Heart right ventricle (tissue), 16 donors: ENCODE results near the gene TMEM132D. TPM values are rescaled to one million over a fixed set of nuclear protein-coding genes. Genes with fewer than 3 reads are reported as not detected.

Experiments used
- ATAC-seq, 8 donors: fragments of 200-7000 bp; cut with Tn5 transposase; one replicate each; pipeline ENCODE4 v1.9.1; 2020; ENCODE audit warnings: mild to moderate bottlenecking in 8 of 8, moderate library complexity in 8 of 8, moderate number of reproducible peaks in 1 of 8
- DNase-seq, 2 donors: peaks; one replicate each; pipeline ENCODE4 v3.0.0-alpha.2; 2020
- H3K27ac ChIP-seq, 10 donors: fragments of 200-600 bp; sonication (generic) in 2 of 10; one replicate each; pipeline versions ENCODE4 v1.5.0 to v1.8.0; 2020 to 2022; ENCODE audit warnings: mild to moderate bottlenecking in 3 of 10
- H3K27me3 ChIP-seq, 7 donors: fragments of 200-600 bp; one replicate each; pipeline ENCODE4 v1.8.0; 2021 to 2022; ENCODE audit warnings: mild to moderate bottlenecking in 2 of 7
- H3K36me3 ChIP-seq, 9 donors: fragments of 200-600 bp; sonication (generic) in 1 of 9; one replicate each; pipeline versions ENCODE4 v1.5.0 to v1.8.0; 2020 to 2022; ENCODE audit warnings: mild to moderate bottlenecking in 2 of 9
- H3K4me1 ChIP-seq, 9 donors: fragments of 200-600 bp; sonication (generic) in 1 of 9; one replicate each; pipeline versions ENCODE4 v1.5.0 to v1.8.0; 2020 to 2022; ENCODE audit warnings: mild to moderate bottlenecking in 4 of 9
- H3K4me3 ChIP-seq, 10 donors: fragments of 200-600 bp; sonication (generic) in 2 of 10; one replicate each; pipeline versions ENCODE4 v1.5.0 to v1.8.0; 2020 to 2022; ENCODE audit warnings: mild to moderate bottlenecking in 7 of 10, moderate library complexity in 2 of 10
- H3K9me3 ChIP-seq, 11 donors: fragments of 200-600 bp in 10 of 11; sonication (generic) in 2 of 11; one replicate each; pipeline versions ENCODE4 v1.5.0 to v1.8.0; 2013 to 2022; ENCODE audit warnings: mild to moderate bottlenecking in 2 of 11, control low read depth in 1 of 11, moderate library complexity in 1 of 11
- WGBS, 2 donors: extraction: QIAGEN DNeasy Blood & Tissue Kit; methylation state at CpG; one replicate each; pipeline ENCODE4 v1.1.7; 2013; ENCODE audit warnings: inconsistent platforms in 1 of 2; 5-methylcytosine and 5-hydroxymethylcytosine counted together
- intact Hi-C, 10 donors: fragments of 100-400 bp; cut with DNase I; formaldehyde crosslinking; loops; one replicate each; pipeline versions ENCODE4 v1.11.1 to v1.14.2; 2022
- polyA plus RNA-seq, 2 donors: library from polyadenylated mRNA; stranded (reverse); fragments of 200-250 nt; gene quantifications; one replicate each; pipeline ENCODE4 v1.2.3, GENCODE V29; 2013
- total RNA-seq, 10 donors: library from RNA; stranded (reverse); fragmentation: NEBNext Ultra II Directional in 3 of 10; extraction: Animal tissue kit (Norgen Biotek cat#: 25700) in 3 of 10; gene quantifications; one replicate each; pipeline versions ENCODE4 v1.2.1 to v1.2.4, GENCODE V29; 2021 to 2023
- TF ChIP-seq, protein P1 (sequence below), 9 donors: fragments of 200-600 bp; sonication (generic) in 2 of 9; IDR thresholded peaks; one replicate each; pipeline versions ENCODE4 v1.5.0 to v1.8.0; 2021 to 2022; ENCODE audit warnings: antibody characterized with exemption in 9 of 9, mild to moderate bottlenecking in 5 of 9, moderate library complexity in 1 of 9
- donor health status: Arrhythmogenic right ventricular cardiomyopathy.
- donor health status: ischemic (EF 13 %, LVEDD 7.1; RV severe dilation, severe dysfunction).
- donor health status: healthy with polysubstance abuse.
- donor health status: DM: no; HTN: yes; CAD: no.
- donor health status: DM: no; HTN: no; CAD: no.
- donor health status: ischemic (EF 25% LVEDD 6.9; RV normal size, moderate dysfunction).
- donor health status: ischemic (EF 25% LVEDD 5.7; RV mildly dilated, moderate dysfunction).
- donor health status: healthy.
- donor health status: DM: yes; HTN: yes; CAD: no.
- donor health status: Ischemic cardiomyopathy.
- donor health status: ischemic (EF 35%, LVEDD 5.7; RV mildly dilated, moderate dysfunction).
- donor health status: nonischemic (EF 11% LVEDD 7.7; RV severe dilation, severe dysfunction).
- donor health status: DM: yes; HTN: yes; CAD: no.
- donor health status: PGD.
- donor health status: ischemic (EF 29% LVEDD 5.4; RV normal size, mild dysfunction).
- donor health status: nonischemic (EF 23%, LVEDD 6.1; RV moderate dilation, normal function).

TMEM132D gene
- total and polyA plus RNA-seq, 12 donors, result not detected

GRCh38 chr12:129937426-129937825 is 33.6 kb upstream of the TMEM132D start:
- Histone ChIP-seq H3K27ac (no peak overlapping the region), H3K4me3 (no peak overlapping the region), H3K27me3 (no peaks in the 10 kb centered on the region), H3K4me1 (no peaks in the 10 kb centered on the region), H3K36me3 (no peaks in the 10 kb centered on the region), H3K9me3 (peaks cover 0 to 5% (median 0%) of the 10 kb centered on the region in 11 donors)
- no peak for DNase-seq
- no peak for ATAC-seq
- WGBS, 2 donors, result 46 to 59% methylated on average over 5 of the region's 5 CpGs
- TF ChIP-seq, protein P1, sequence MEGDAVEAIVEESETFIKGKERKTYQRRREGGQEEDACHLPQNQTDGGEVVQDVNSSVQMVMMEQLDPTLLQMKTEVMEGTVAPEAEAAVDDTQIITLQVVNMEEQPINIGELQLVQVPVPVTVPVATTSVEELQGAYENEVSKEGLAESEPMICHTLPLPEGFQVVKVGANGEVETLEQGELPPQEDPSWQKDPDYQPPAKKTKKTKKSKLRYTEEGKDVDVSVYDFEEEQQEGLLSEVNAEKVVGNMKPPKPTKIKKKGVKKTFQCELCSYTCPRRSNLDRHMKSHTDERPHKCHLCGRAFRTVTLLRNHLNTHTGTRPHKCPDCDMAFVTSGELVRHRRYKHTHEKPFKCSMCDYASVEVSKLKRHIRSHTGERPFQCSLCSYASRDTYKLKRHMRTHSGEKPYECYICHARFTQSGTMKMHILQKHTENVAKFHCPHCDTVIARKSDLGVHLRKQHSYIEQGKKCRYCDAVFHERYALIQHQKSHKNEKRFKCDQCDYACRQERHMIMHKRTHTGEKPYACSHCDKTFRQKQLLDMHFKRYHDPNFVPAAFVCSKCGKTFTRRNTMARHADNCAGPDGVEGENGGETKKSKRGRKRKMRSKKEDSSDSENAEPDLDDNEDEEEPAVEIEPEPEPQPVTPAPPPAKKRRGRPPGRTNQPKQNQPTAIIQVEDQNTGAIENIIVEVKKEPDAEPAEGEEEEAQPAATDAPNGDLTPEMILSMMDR (IDR thresholded peaks at IDR 0.05), result no peak
- intact Hi-C loops, result no loop called here

DNA sequence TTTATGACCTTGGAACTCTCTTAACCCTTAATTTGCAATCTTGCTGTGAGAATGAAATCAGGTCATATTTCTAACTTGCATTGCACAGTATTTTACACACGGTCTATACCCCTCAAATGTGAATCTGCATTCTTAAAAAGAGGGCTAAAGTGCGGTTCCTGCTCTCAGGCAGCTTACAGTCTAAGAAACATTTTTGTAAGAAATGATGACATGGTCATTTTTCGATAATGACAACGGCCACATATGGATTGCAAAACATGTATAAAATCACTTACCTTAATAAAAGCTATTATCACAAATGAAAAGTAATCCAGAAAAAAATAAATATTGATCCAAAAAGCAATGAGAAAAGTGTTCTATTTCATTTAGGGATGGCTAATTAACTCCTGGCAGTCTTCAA is 24.8 kb upstream of the TMEM132D start:
- Histone ChIP-seq H3K4me1 (no peaks in the 10 kb centered on the region), H3K4me3 (no peak overlapping the region), H3K27ac (no peak overlapping the region), H3K36me3 (no peaks in the 10 kb centered on the region), H3K27me3 (peaks cover 0 to 3% (median 0%) of the 10 kb centered on the region in 7 donors), H3K9me3 (peaks cover 0 to 12% (median 0%) of the 10 kb centered on the region in 11 donors)
- no peak for DNase-seq
- intact Hi-C loops, result no loop called here
- no peak for ATAC-seq
- 82 to 85% methylated on average over 4 of the region's 4 CpGs for WGBS, 2 donors
- TF ChIP-seq, protein P1 (IDR thresholded peaks at IDR 0.05), result no peak

DNA sequence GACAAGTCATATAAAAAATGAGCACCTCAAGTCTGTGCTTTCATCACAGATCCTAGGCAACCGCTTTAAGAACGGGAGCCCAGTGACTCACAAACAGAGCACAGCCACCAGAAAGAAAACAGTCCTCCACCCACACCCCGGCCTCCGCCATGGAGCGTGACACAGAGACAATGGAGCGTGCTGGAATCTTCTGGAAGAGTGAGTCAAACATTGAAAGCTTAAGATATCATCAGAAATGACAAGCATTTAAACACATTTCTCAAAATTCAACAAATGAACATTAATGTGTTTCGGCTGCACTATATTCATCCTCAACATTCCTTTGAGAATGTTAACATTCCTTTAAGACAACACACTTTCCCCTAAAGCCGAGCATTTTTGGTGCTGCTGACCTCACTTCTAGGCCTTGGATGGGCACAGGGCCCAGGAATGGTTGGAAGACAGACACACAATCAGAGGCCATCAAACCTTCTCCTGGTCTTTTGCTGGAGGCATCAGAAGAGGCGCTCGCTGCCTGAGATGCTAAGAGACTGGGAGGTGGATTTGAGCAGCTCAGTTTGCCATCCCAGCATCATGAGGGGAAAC is 23.6 kb upstream of the TMEM132D start:
- H3K27ac ChIP-seq, result no peak overlapping the region
- ATAC-seq, result no peak
- no peak overlapping the region for H3K4me3 ChIP-seq
- no peaks in the 10 kb centered on the region for H3K36me3 ChIP-seq
- intact Hi-C loops, result no loop called here
- H3K4me1 ChIP-seq, result no peaks in the 10 kb centered on the region
- peaks cover 0 to 3% (median 0%) of the 10 kb centered on the region in 7 donors for H3K27me3 ChIP-seq
- peaks cover 0 to 12% (median 0%) of the 10 kb centered on the region in 11 donors for H3K9me3 ChIP-seq
- no peak for DNase-seq
- WGBS, 2 donors, result 72 to 89% methylated on average over 10 of the region's 10 CpGs
- TF ChIP-seq, protein P1 (IDR thresholded peaks at IDR 0.05), result no peak

DNA sequence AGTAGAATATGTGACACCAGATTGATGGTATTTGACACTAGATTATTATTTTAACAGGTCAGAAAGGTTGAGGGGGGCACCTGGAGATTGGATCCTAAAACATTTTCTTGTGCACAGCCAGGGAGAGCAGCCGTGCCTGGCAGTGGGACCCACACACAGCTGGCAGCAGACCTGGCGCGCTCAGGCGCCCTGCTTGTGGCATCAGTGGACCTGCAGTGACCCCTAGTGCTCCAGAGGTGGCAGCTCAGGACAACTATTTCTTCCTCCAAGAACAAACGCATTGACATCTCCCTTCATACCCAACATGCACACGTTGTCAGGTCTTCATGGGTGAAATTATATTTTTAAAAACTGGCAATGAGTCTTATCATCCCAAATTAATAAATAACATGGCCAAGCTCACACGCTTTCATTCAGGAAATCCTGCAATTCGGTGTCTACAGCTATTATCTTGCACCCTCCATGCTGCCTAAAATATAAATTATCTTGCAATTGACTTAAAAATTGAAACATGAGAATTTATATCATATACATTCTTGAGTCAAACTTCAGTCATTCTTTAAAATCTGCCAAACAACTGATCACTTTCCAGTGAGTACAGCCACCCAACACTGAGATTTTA is 7.7 kb upstream of the TMEM132D start:
- intact Hi-C loops, result loop anchor here in 7 of 10 donors (5.0 to 10.0 kb wide), 6 partner anchors 1129 to 1657 kb away; partner anchors contain the start of gene TMEM132C (in 1 of the 7)
- peak; percentile 12 to 22 for DNase-seq
- Histone ChIP-seq H3K27ac (no peak overlapping the region), H3K9me3 (no peaks in the 10 kb centered on the region), H3K36me3 (no peaks in the 10 kb centered on the region), H3K4me1 (no peaks in the 10 kb centered on the region), H3K4me3 (no peak overlapping the region), H3K27me3 (peaks cover 0 to 61% (median 23%) of the 10 kb centered on the region in 7 donors)
- TF ChIP-seq, protein P1 (IDR thresholded peaks at IDR 0.05), result peak; percentile 18 to 71 (median 61)
- WGBS, 2 donors, result 3% methylated on average over 8 of the region's 8 CpGs
- peak in 5 of 8 donors; percentile 58 to 84 (median 73) for ATAC-seq
